NT2/D1 (cell line): ENCODE results near the gene CYTH2.

Source experiments
- YY1 ChIP-seq: IDR thresholded peaks from 2 replicates; pipeline ENCODE4 v1.6.1; 2011; ENCODE audit not compliant: insufficient read length, insufficient read depth
- ZNF274 ChIP-seq: IDR thresholded peaks from 2 replicates; pipeline ENCODE4 v1.6.1; 2011; ENCODE audit warnings: mild to moderate bottlenecking, low read depth, low read length

GRCh38 chr19:48484931-48485612 lies 15.9 kb downstream of the CYTH2 start:
- TF ChIP-seq YY1: no peak
- TF ChIP-seq ZNF274: no peak
